Heart right ventricle (tissue), 16 donors: Measurements from ENCODE around the gene ATP13A2. TPM values are rescaled to one million over a fixed set of nuclear protein-coding genes. Genes with fewer than 3 reads are reported as not detected.

Experiments used
- ATAC-seq, 8 donors: fragments of 200-7000 bp; cut with Tn5 transposase; one replicate each; pipeline ENCODE4 v1.9.1; 2020; ENCODE audit warnings: mild to moderate bottlenecking in 8 of 8, moderate library complexity in 8 of 8, moderate number of reproducible peaks in 1 of 8
- DNase-seq, 2 donors: peaks; one replicate each; pipeline ENCODE4 v3.0.0-alpha.2; 2020
- H3K27ac ChIP-seq, 10 donors: fragments of 200-600 bp; sonication (generic) in 2 of 10; one replicate each; pipeline versions ENCODE4 v1.5.0 to v1.8.0; 2020 to 2022; ENCODE audit warnings: mild to moderate bottlenecking in 3 of 10
- H3K27me3 ChIP-seq, 7 donors: fragments of 200-600 bp; one replicate each; pipeline ENCODE4 v1.8.0; 2021 to 2022; ENCODE audit warnings: mild to moderate bottlenecking in 2 of 7
- H3K36me3 ChIP-seq, 9 donors: fragments of 200-600 bp; sonication (generic) in 1 of 9; one replicate each; pipeline versions ENCODE4 v1.5.0 to v1.8.0; 2020 to 2022; ENCODE audit warnings: mild to moderate bottlenecking in 2 of 9
- H3K4me1 ChIP-seq, 9 donors: fragments of 200-600 bp; sonication (generic) in 1 of 9; one replicate each; pipeline versions ENCODE4 v1.5.0 to v1.8.0; 2020 to 2022; ENCODE audit warnings: mild to moderate bottlenecking in 4 of 9
- H3K4me3 ChIP-seq, 10 donors: fragments of 200-600 bp; sonication (generic) in 2 of 10; one replicate each; pipeline versions ENCODE4 v1.5.0 to v1.8.0; 2020 to 2022; ENCODE audit warnings: mild to moderate bottlenecking in 7 of 10, moderate library complexity in 2 of 10
- H3K9me3 ChIP-seq, 11 donors: fragments of 200-600 bp in 10 of 11; sonication (generic) in 2 of 11; one replicate each; pipeline versions ENCODE4 v1.5.0 to v1.8.0; 2013 to 2022; ENCODE audit warnings: mild to moderate bottlenecking in 2 of 11, control low read depth in 1 of 11, moderate library complexity in 1 of 11
- CTCF ChIP-seq, 9 donors: fragments of 200-600 bp; sonication (generic) in 2 of 9; IDR thresholded peaks; one replicate each; pipeline versions ENCODE4 v1.5.0 to v1.8.0; 2021 to 2022; ENCODE audit warnings: antibody characterized with exemption in 9 of 9, mild to moderate bottlenecking in 5 of 9, moderate library complexity in 1 of 9
- WGBS, 2 donors: extraction: QIAGEN DNeasy Blood & Tissue Kit; methylation state at CpG; one replicate each; pipeline ENCODE4 v1.1.7; 2013; ENCODE audit warnings: inconsistent platforms in 1 of 2; 5-methylcytosine and 5-hydroxymethylcytosine counted together
- intact Hi-C, 10 donors: fragments of 100-400 bp; cut with DNase I; formaldehyde crosslinking; loops; one replicate each; pipeline versions ENCODE4 v1.11.1 to v1.14.2; 2022
- polyA plus RNA-seq, 2 donors: library from polyadenylated mRNA; stranded (reverse); fragments of 200-250 nt; gene quantifications; one replicate each; pipeline ENCODE4 v1.2.3, GENCODE V29; 2013
- total RNA-seq, 10 donors: library from RNA; stranded (reverse); fragmentation: NEBNext Ultra II Directional in 3 of 10; extraction: Animal tissue kit (Norgen Biotek cat#: 25700) in 3 of 10; gene quantifications; one replicate each; pipeline versions ENCODE4 v1.2.1 to v1.2.4, GENCODE V29; 2021 to 2023
- donor health status: Arrhythmogenic right ventricular cardiomyopathy.
- donor health status: ischemic (EF 13 %, LVEDD 7.1; RV severe dilation, severe dysfunction).
- donor health status: healthy with polysubstance abuse.
- donor health status: DM: no; HTN: yes; CAD: no.
- donor health status: DM: no; HTN: no; CAD: no.
- donor health status: ischemic (EF 25% LVEDD 6.9; RV normal size, moderate dysfunction).
- donor health status: ischemic (EF 25% LVEDD 5.7; RV mildly dilated, moderate dysfunction).
- donor health status: healthy.
- donor health status: DM: yes; HTN: yes; CAD: no.
- donor health status: Ischemic cardiomyopathy.
- donor health status: ischemic (EF 35%, LVEDD 5.7; RV mildly dilated, moderate dysfunction).
- donor health status: nonischemic (EF 11% LVEDD 7.7; RV severe dilation, severe dysfunction).
- donor health status: DM: yes; HTN: yes; CAD: no.
- donor health status: PGD.
- donor health status: ischemic (EF 29% LVEDD 5.4; RV normal size, mild dysfunction).
- donor health status: nonischemic (EF 23%, LVEDD 6.1; RV moderate dilation, normal function).

Gene ATP13A2
- total and polyA plus RNA-seq, 12 donors: 7.2 to 20.0 (median 11.0) TPM

DNA sequence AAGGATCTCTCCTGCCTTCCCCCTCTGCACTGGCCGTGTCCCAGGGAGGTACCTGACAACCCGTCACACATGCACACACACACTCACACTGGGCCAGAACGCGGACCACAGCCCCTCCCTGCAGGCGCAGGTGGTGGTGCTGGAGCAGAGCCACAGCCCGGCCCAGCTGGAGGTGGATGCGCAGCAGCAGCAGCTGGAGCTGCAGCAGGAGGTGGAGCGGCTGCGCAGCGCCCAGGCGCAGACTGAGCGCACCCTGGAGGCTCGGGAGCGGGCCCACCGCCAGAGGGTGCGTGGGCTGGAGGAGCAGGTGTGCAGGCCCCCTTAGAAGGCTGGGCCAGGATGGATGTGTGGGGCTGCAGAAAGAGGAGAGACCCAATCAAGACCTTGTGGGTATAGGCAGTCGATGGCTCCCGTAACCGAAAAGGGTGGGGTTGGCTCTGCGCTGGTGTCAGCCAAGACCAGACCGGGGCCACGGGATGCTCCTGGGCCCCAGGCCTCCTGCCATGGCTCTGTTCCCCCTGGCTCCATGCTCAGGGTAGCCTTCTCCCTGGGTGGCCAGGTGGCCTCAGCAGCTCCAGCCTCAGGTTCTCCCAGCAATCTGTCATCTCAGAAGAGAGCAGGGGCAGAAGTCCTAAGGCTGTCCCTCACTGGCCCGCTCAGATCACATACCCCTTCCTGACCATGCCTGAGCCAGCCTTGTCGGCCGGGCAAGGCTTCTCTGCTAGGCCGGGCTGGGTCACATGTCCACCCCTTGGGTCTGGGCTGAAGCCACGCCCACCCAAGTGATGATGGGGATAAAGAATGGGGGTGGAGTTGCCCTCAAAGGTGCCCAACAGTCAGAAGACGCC is 40.2 kb downstream of the ATP13A2 start:
- Histone ChIP-seq H3K27ac (no peak overlapping the region), H3K36me3 (peaks cover 0 to 29% (median 0%) of the 10 kb centered on the region in 9 donors), H3K9me3 (no peaks in the 10 kb centered on the region), H3K4me1 (peaks cover 0 to 22% (median 11%) of the 10 kb centered on the region in 9 donors), H3K4me3 (no peak overlapping the region), H3K27me3 (no peaks in the 10 kb centered on the region)
- intact Hi-C loops: no loop called here
- WGBS, 2 donors: 76 to 82% methylated on average over 28 of the region's 28 CpGs
- peak in 1 of 8 donors; percentile 32 for ATAC-seq
- no peak for DNase-seq
- no peak for TF ChIP-seq CTCF (IDR thresholded peaks at IDR 0.05)

DNA sequence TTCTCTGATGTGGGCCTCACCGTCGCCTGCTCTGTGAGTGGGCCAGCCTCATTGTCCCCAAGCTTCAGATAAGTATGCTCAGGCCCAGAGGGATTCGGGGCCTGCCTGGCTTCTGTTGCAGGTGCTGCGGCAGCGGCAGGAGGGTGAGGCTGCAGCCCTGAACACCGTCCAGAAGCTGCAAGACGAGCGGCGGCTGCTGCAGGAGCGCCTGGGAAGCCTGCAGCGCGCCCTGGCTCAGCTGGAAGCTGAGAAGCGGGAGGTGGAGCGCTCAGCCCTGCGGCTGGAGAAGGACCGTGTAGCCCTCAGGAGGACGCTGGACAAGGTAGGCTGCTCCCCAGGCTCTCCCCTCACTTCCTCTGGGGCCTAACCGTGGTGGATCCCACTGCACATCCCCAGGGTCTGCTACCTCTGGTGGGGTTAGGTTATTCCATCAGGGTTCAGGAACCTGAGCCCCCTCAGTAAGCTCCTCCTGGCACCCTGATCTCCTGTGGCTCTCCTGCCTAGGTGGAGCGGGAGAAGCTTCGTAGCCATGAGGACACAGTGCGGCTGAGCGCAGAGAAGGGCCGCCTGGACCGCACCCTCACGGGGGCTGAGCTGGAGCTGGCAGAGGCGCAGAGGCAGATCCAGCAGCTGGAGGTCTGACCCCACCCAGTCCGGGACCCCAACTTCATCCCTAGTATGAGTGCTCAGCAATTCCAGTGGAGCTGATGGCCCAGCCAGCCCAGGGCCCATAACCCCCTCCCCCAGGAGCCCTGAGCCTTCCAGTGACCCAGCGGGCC is 41.4 kb downstream of the ATP13A2 start:
- ATAC-seq: no peak
- H3K27ac ChIP-seq: no peak overlapping the region
- H3K9me3 ChIP-seq: no peaks in the 10 kb centered on the region
- no peak for DNase-seq
- no peak for TF ChIP-seq CTCF (IDR thresholded peaks at IDR 0.05)
- intact Hi-C loops: no loop called here
- H3K36me3 ChIP-seq: peaks cover 0 to 42% (median 12%) of the 10 kb centered on the region in 9 donors
- WGBS, 2 donors: 93 to 95% methylated on average over 28 of the region's 28 CpGs
- H3K4me1 ChIP-seq: peaks cover 0 to 22% (median 12%) of the 10 kb centered on the region in 9 donors
- no peaks in the 10 kb centered on the region for H3K27me3 ChIP-seq
- no peak overlapping the region for H3K4me3 ChIP-seq

GRCh38 chr1:16969651-16970050 is 42.1 kb downstream of the ATP13A2 start:
- no peak for DNase-seq
- Histone ChIP-seq H3K36me3 (peaks cover 0 to 46% (median 12%) of the 10 kb centered on the region in 9 donors), H3K4me3 (no peak overlapping the region), H3K27ac (no peak overlapping the region), H3K4me1 (peaks cover 0 to 19% (median 12%) of the 10 kb centered on the region in 9 donors), H3K27me3 (no peaks in the 10 kb centered on the region), H3K9me3 (no peaks in the 10 kb centered on the region)
- WGBS, 2 donors: 94 to 95% methylated on average over 12 of the region's 12 CpGs
- intact Hi-C loops: loop anchor here in 1 of 10 donors (5.0 kb wide), 1 partner anchor 78 kb away; no protein-coding TSS in a partner anchor
- no peak for ATAC-seq
- TF ChIP-seq CTCF (IDR thresholded peaks at IDR 0.05): no peak

DNA sequence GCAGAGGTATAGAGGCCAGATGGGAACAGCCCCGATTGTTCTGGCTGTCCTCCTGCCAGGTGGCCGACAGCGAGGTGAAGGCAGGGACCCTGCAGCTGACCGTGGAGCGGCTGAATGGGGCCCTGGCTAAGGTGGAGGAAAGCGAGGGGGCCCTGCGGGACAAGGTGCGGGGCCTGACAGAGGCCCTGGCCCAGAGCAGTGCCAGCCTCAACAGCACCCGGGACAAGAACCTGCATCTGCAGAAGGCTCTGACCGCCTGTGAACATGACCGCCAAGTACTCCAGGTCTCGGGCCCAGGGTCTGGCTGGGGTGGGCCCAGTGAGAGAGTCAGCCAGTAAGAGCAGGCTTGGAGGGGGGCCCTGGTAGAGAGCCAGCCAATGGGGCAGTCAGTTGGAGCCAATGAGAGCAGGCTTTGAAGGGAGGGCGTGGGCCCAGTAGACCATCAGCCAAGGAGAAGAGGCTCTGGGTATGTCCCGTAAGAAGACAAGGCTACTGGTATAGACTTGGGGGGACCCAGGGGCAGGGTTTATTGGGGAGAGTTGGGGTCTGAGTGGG is 42.6 kb downstream of the ATP13A2 start:
- TF ChIP-seq CTCF (IDR thresholded peaks at IDR 0.05): no peak
- intact Hi-C loops: loop anchor here in 1 of 10 donors (5.0 kb wide), 1 partner anchor 78 kb away; no protein-coding TSS in a partner anchor
- no peaks in the 10 kb centered on the region for H3K27me3 ChIP-seq
- no peak overlapping the region for H3K4me3 ChIP-seq
- DNase-seq (no peak), ATAC-seq (no peak)
- H3K36me3 ChIP-seq: peaks cover 0 to 47% (median 12%) of the 10 kb centered on the region in 9 donors
- 88 to 94% methylated on average over 14 of the region's 14 CpGs for WGBS, 2 donors
- H3K9me3 ChIP-seq: no peaks in the 10 kb centered on the region
- H3K27ac ChIP-seq: no peak overlapping the region
- H3K4me1 ChIP-seq: peaks cover 0 to 19% (median 12%) of the 10 kb centered on the region in 9 donors
